ENCODE results near the gene CREM.

The CREM gene

GRCh38 chr10:35090162-35090954, 36.3 kb upstream of the CREM start, which contains the start of gene CUL2:
CUL2 (minus strand) TSS chr10:35090341; CDS start chr10:35071317, 19,024 bp downstream.
- TF ChIP-seq CTCF (IDR thresholded peaks at IDR 0.05; ENCODE audit: insufficient read depth, low read length, poor library complexity, severe bottlenecking): no peak
- Histone ChIP-seq H3K36me3 (ENCODE audit: control insufficient read depth, insufficient read depth, low read length) (no peaks in the 10 kb centered on the region), H3K4me3 (replicated peaks; ENCODE audit: low read depth, low read length) (peak within 1 kb of the TSS; percentile 96), H3K27me3 (replicated peaks; ENCODE audit: control insufficient read depth, insufficient read depth, low read length) (no peaks in the 10 kb centered on the region)
- peak; percentile 95 for DNase-seq (ENCODE audit: extremely low read depth, insufficient read length)

GRCh38 chr10:35091994-35092790, 34.5 kb upstream of the CREM start:
- no peaks in the 10 kb centered on the region for H3K27me3 ChIP-seq (replicated peaks; ENCODE audit: control insufficient read depth, insufficient read depth, low read length)
- H3K36me3 ChIP-seq (ENCODE audit: control insufficient read depth, insufficient read depth, low read length): no peaks in the 10 kb centered on the region
- no peak for DNase-seq (ENCODE audit: extremely low read depth, insufficient read length)
- no peak for TF ChIP-seq CTCF (IDR thresholded peaks at IDR 0.05; ENCODE audit: insufficient read depth, low read length, poor library complexity, severe bottlenecking)
- H3K4me3 ChIP-seq (replicated peaks; ENCODE audit: low read depth, low read length): no peak overlapping the region

- Histone ChIP-seq H3K4me3 (replicated peaks; ENCODE audit: low read depth, low read length) (no peak overlapping the region), H3K36me3 (ENCODE audit: control insufficient read depth, insufficient read depth, low read length) (no peaks in the 10 kb centered on the region), H3K27me3 (replicated peaks; ENCODE audit: control insufficient read depth, insufficient read depth, low read length) (no peaks in the 10 kb centered on the region; the same call in 1 of the 2 replicates)
- TF ChIP-seq CTCF (IDR thresholded peaks at IDR 0.05; ENCODE audit: insufficient read depth, low read length, poor library complexity, severe bottlenecking): no peak
- no peak for DNase-seq (ENCODE audit: extremely low read depth, insufficient read length)
Observed at GRCh38 chr10:35092851-35093250, 33.8 kb upstream of the CREM start.

GRCh38 chr10:35096312-35096711, 30.3 kb upstream of the CREM start:
- Histone ChIP-seq H3K4me3 (replicated peaks; ENCODE audit: low read depth, low read length) (no peak overlapping the region), H3K36me3 (ENCODE audit: control insufficient read depth, insufficient read depth, low read length) (no peaks in the 10 kb centered on the region), H3K27me3 (replicated peaks; ENCODE audit: control insufficient read depth, insufficient read depth, low read length) (no peaks in the 10 kb centered on the region; the same call in 1 of the 2 replicates)
- TF ChIP-seq CTCF (IDR thresholded peaks at IDR 0.05; ENCODE audit: insufficient read depth, low read length, poor library complexity, severe bottlenecking): no peak
- no peak for DNase-seq (ENCODE audit: extremely low read depth, insufficient read length)

GRCh38 chr10:35097510-35097909, 29.1 kb upstream of the CREM start:
- no peak for TF ChIP-seq CTCF (IDR thresholded peaks at IDR 0.05; ENCODE audit: insufficient read depth, low read length, poor library complexity, severe bottlenecking)
- DNase-seq (ENCODE audit: extremely low read depth, insufficient read length): no peak

More at GRCh38 chr10:35097510-35097909, 29.1 kb upstream of the CREM start:
- Histone ChIP-seq H3K27me3 (replicated peaks; ENCODE audit: control insufficient read depth, insufficient read depth, low read length) (no peaks in the 10 kb centered on the region; the same call in 1 of the 2 replicates), H3K36me3 (ENCODE audit: control insufficient read depth, insufficient read depth, low read length) (no peaks in the 10 kb centered on the region), H3K4me3 (replicated peaks; ENCODE audit: low read depth, low read length) (no peak overlapping the region)
